OCI-LY1 (cell line): ENCODE results near the gene PKNOX2.

ENCODE experiments used
- H2AFZ ChIP-seq: fragments of 200-600 bp; sonication (generic), shearing (Covaris generic); 2 replicates; pipeline ENCODE4 v1.6.0; 2014; ENCODE audit warnings: antibody characterized with exemption, mild to moderate bottlenecking, low read length
- H3F3A ChIP-seq: fragments of 200-600 bp; sonication (generic), shearing (Covaris generic); 2 replicates; pipeline ENCODE4 v1.6.0; 2014; ENCODE audit warnings: mild to moderate bottlenecking, antibody characterized with exemption, low read length, moderate library complexity; ENCODE audit not compliant: insufficient read depth
- H3K27ac ChIP-seq: fragments of 200-600 bp; sonication (generic); 2 replicates; pipeline ENCODE4 v1.5.1; 2014; ENCODE audit warnings: low read length, mixed run types, mild to moderate bottlenecking, low read depth; ENCODE audit not compliant: poor library complexity, severe bottlenecking
- H3K27me3 ChIP-seq: fragments of 200-600 bp; sonication (generic); 2 replicates; pipeline ENCODE4 v1.6.0; 2014; ENCODE audit warnings: antibody characterized with exemption, mild to moderate bottlenecking, low read length, moderate library complexity; ENCODE audit not compliant: insufficient read depth
- H3K36me3 ChIP-seq: fragments of 200-600 bp; sonication (generic); 2 replicates; pipeline ENCODE4 v1.6.1; 2014; ENCODE audit warnings: mild to moderate bottlenecking, antibody characterized with exemption, low read length, moderate library complexity, mixed read lengths; ENCODE audit not compliant: insufficient read depth
- H3K4me1 ChIP-seq: fragments of 200-600 bp; sonication (generic); 2 replicates; pipeline ENCODE4 v1.5.1; 2014; ENCODE audit warnings: mild to moderate bottlenecking, low read length, moderate library complexity; ENCODE audit not compliant: insufficient read depth, severe bottlenecking
- H3K4me2 ChIP-seq: fragments of 200-600 bp; sonication (generic), shearing (Covaris generic); 2 replicates; pipeline ENCODE4 v1.6.1; 2014; ENCODE audit warnings: low read length
- H3K4me3 ChIP-seq: fragments of 200-600 bp; sonication (generic); 2 replicates; pipeline ENCODE4 v1.5.1; 2014; ENCODE audit warnings: low read length, low read depth, mild to moderate bottlenecking, mixed read lengths; ENCODE audit not compliant: poor library complexity, severe bottlenecking
- H3K79me2 ChIP-seq: fragments of 200-600 bp; shearing (Covaris generic); 2 replicates; pipeline ENCODE4 v1.6.1; 2016; ENCODE audit warnings: mixed run types, low read length, mixed read lengths; ENCODE audit not compliant: insufficient read depth
- H3K9ac ChIP-seq: fragments of 200-600 bp; sonication (generic), shearing (Covaris generic); 2 replicates; pipeline ENCODE4 v1.6.1; 2014; ENCODE audit warnings: mild to moderate bottlenecking, low read length, mixed read lengths
- H3K9me2 ChIP-seq: fragments of 200-600 bp; sonication (generic), shearing (Covaris generic); 2 replicates; pipeline ENCODE4 v1.6.1; 2014; ENCODE audit warnings: low read depth, mild to moderate bottlenecking, low read length, mixed read lengths
- H3K9me3 ChIP-seq: fragments of 200-600 bp; shearing (Covaris generic); 2 replicates; pipeline ENCODE4 v1.6.1; 2014; ENCODE audit warnings: low read length, mixed read lengths
- H4K20me1 ChIP-seq: fragments of 200-600 bp; sonication (generic), shearing (Covaris generic); 2 replicates; pipeline ENCODE4 v1.6.0; 2016; ENCODE audit warnings: mild to moderate bottlenecking, low read length; ENCODE audit not compliant: insufficient read depth
- EZH2 ChIP-seq: fragments of 200-600 bp; sonication (generic), shearing (Covaris generic); IDR thresholded peaks from 2 replicates; pipeline ENCODE4 v1.8.0; 2017; ENCODE audit warnings: borderline replicate concordance, mixed run types, mild to moderate bottlenecking, antibody characterized with exemption, low read length, moderate library complexity, mixed read lengths
- TF ChIP-seq, protein P1 (sequence below): fragments of 200-600 bp; sonication (generic), shearing (Covaris generic); IDR thresholded peaks from 2 replicates; pipeline ENCODE4 v1.5.1; 2017; ENCODE audit warnings: mild to moderate bottlenecking, antibody characterized with exemption, low read length, moderate library complexity, mixed read lengths

The PKNOX2 gene

DNA sequence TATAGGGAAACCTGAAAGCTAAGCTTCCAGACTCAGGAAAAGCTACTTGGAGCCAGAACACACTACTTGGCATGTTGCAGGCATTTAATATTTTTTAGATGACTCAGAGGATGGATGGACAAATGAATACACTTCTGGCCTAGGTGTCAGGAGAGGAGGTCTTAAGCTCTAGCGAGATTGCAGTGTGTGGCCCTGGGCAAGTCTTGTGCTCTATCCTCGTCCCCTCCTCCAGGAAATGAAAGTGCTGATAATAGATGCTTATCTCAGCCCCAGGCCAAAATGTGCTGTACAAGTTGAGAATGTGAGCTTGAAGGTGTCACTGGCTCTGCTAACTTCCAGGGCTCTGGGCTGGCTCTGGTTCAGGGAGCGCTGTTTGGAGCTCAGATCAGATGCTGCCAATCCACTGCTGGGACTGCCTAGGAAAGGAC lies 136.3 kb downstream of the PKNOX2 start:
- Histone ChIP-seq H3F3A (no peaks in the 10 kb centered on the region), H4K20me1 (no peaks in the 10 kb centered on the region), H3K79me2 (no peaks in the 10 kb centered on the region), H3K27ac (no peak overlapping the region), H3K9ac (no peak overlapping the region), H3K36me3 (no peaks in the 10 kb centered on the region), H3K4me1 (no peaks in the 10 kb centered on the region), H3K4me2 (no peak overlapping the region), H3K27me3 (no peaks in the 10 kb centered on the region), H3K4me3 (no peak overlapping the region), H3K9me2 (no peaks in the 10 kb centered on the region), H3K9me3 (no peaks in the 10 kb centered on the region), H2AFZ (no peak overlapping the region)
- no peak for TF ChIP-seq EZH2
- TF ChIP-seq, protein P1, sequence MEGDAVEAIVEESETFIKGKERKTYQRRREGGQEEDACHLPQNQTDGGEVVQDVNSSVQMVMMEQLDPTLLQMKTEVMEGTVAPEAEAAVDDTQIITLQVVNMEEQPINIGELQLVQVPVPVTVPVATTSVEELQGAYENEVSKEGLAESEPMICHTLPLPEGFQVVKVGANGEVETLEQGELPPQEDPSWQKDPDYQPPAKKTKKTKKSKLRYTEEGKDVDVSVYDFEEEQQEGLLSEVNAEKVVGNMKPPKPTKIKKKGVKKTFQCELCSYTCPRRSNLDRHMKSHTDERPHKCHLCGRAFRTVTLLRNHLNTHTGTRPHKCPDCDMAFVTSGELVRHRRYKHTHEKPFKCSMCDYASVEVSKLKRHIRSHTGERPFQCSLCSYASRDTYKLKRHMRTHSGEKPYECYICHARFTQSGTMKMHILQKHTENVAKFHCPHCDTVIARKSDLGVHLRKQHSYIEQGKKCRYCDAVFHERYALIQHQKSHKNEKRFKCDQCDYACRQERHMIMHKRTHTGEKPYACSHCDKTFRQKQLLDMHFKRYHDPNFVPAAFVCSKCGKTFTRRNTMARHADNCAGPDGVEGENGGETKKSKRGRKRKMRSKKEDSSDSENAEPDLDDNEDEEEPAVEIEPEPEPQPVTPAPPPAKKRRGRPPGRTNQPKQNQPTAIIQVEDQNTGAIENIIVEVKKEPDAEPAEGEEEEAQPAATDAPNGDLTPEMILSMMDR, result no peak

DNA sequence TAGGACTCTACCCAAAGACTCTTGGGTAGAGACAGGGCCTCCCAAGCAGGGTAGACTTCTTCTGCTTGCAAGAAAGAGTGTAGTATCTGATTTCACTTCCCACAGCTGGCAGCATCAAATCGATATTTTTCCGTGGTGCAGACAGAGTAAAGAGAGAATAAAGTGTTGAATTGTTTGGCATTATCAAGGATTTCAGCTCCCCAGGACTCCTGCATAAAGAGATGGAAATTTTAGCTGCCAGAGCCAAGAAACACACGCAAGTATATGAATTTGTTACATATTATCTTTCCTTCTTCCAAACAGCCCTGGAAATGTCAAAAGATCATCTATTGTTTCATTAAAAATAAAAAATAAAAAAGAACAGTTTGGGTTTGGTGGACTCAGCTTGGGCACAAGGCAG lies 136.8 kb downstream of the PKNOX2 start:
- no peaks in the 10 kb centered on the region for H4K20me1 ChIP-seq
- H3K4me1 ChIP-seq, result no peaks in the 10 kb centered on the region
- H3K9ac ChIP-seq, result no peak overlapping the region
- H3K4me3 ChIP-seq, result no peak overlapping the region
- H2AFZ ChIP-seq, result no peak overlapping the region
- no peak overlapping the region for H3K27ac ChIP-seq
- H3K79me2 ChIP-seq, result no peaks in the 10 kb centered on the region
- no peak overlapping the region for H3K4me2 ChIP-seq
- H3K9me2 ChIP-seq, result no peaks in the 10 kb centered on the region
- no peaks in the 10 kb centered on the region for H3F3A ChIP-seq
- no peaks in the 10 kb centered on the region for H3K27me3 ChIP-seq
- H3K36me3 ChIP-seq, result no peaks in the 10 kb centered on the region
- H3K9me3 ChIP-seq, result no peaks in the 10 kb centered on the region
- no peak for TF ChIP-seq EZH2
- TF ChIP-seq, protein P1, result no peak

DNA sequence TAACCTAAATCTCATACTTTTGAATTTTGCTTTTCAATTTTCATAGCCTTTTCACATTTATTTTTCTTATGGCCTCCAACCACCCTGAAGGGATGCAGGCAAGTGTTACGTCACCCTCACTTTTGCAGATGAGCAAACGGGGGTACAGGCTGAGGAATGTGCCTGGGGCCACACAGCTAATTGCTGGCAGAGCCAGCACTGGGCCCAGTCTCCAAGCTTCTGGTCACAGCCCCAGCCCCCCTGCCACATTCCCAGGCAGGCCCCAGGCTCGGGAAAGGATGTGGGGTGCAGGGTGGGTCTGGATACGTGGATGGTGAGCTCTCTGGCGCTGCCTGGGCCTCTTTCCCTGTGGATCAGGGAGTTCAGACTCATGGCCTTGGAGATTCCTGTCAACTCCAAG lies 138.6 kb downstream of the PKNOX2 start:
- H3K36me3 ChIP-seq, result no peaks in the 10 kb centered on the region
- H3F3A ChIP-seq, result no peaks in the 10 kb centered on the region
- no peaks in the 10 kb centered on the region for H3K4me1 ChIP-seq
- no peaks in the 10 kb centered on the region for H4K20me1 ChIP-seq
- H2AFZ ChIP-seq, result no peak overlapping the region
- H3K27ac ChIP-seq, result no peak overlapping the region
- H3K79me2 ChIP-seq, result no peaks in the 10 kb centered on the region
- H3K4me2 ChIP-seq, result no peak overlapping the region
- no peaks in the 10 kb centered on the region for H3K27me3 ChIP-seq
- no peak for TF ChIP-seq EZH2
- TF ChIP-seq, protein P1, result no peak
- H3K9ac ChIP-seq, result no peak overlapping the region
- no peaks in the 10 kb centered on the region for H3K9me2 ChIP-seq
- no peaks in the 10 kb centered on the region for H3K9me3 ChIP-seq
- H3K4me3 ChIP-seq, result no peak overlapping the region
